HG02759 (cell line): ENCODE measurements around the gene LRBA.
"Not testable (repeated sequence)": the region's sequence is repeated elsewhere in the genome, so short reads cannot be mapped to it uniquely, and the experiment has no call there.

Experiments used
- ATAC-seq: cut with Tn5 transposase; IDR thresholded peaks from one replicate; pipeline ENCODE4 v1.9.1; 2021; ENCODE audit warnings: mild to moderate bottlenecking, moderate library complexity; ENCODE audit not compliant: unreplicated experiment

Gene LRBA

GRCh38 chr4:150680651-150681050 lies 334.4 kb downstream of the LRBA start:
- no peak for ATAC-seq

GRCh38 chr4:150679765-150680343 lies 335.2 kb downstream of the LRBA start:
- no peak for ATAC-seq

GRCh38 chr4:150679018-150679764 lies 335.9 kb downstream of the LRBA start:
- no peak for ATAC-seq

- no peak for ATAC-seq
Observed at GRCh38 chr4:150673793-150674192, 341.3 kb downstream of the LRBA start.

- ATAC-seq, result no peak
Observed at GRCh38 chr4:150668824-150669223, 346.3 kb downstream of the LRBA start.

GRCh38 chr4:150664935-150665334 lies 350.1 kb downstream of the LRBA start:
- no peak for ATAC-seq

GRCh38 chr4:150662686-150663085 lies 352.4 kb downstream of the LRBA start:
- no peak for ATAC-seq

- not testable (repeated sequence) for ATAC-seq
Observed at GRCh38 chr4:150661551-150661950, 353.5 kb downstream of the LRBA start.

- not testable (repeated sequence) for ATAC-seq
Observed at GRCh38 chr4:150658258-150658657, 356.8 kb downstream of the LRBA start.

GRCh38 chr4:150656891-150657290 lies 358.2 kb downstream of the LRBA start:
- ATAC-seq, result no peak

- ATAC-seq, result no peak
Observed at GRCh38 chr4:150650751-150651150, 364.3 kb downstream of the LRBA start.

GRCh38 chr4:150648123-150648522 lies 367.0 kb downstream of the LRBA start:
- no peak for ATAC-seq

- ATAC-seq, result no peak
Observed at GRCh38 chr4:150647008-150647407, 368.1 kb downstream of the LRBA start.

- no peak for ATAC-seq
Observed at GRCh38 chr4:150641612-150642011, 373.5 kb downstream of the LRBA start.

- ATAC-seq, result no peak
Observed at GRCh38 chr4:150632639-150633038, 382.4 kb downstream of the LRBA start.

- no peak for ATAC-seq
Observed at GRCh38 chr4:150628073-150628472, 387.0 kb downstream of the LRBA start.

- ATAC-seq, result no peak
Observed at GRCh38 chr4:150625033-150625432, 390.1 kb downstream of the LRBA start.

GRCh38 chr4:150624055-150624454 lies 391.0 kb downstream of the LRBA start:
- ATAC-seq, result no peak

- ATAC-seq, result no peak
Observed at GRCh38 chr4:150619042-150619441, 396.0 kb downstream of the LRBA start.

- ATAC-seq, result no peak
Observed at GRCh38 chr4:150609131-150609530, 406.0 kb downstream of the LRBA start.

GRCh38 chr4:150600812-150601445 lies 414.2 kb downstream of the LRBA start:
- no peak for ATAC-seq

GRCh38 chr4:150599547-150599946 lies 415.5 kb downstream of the LRBA start:
- no peak for ATAC-seq
